ENCODE results near the gene KCNIP1. TPM values are rescaled to one million over a fixed set of nuclear protein-coding genes. Genes with fewer than 3 reads are reported as not detected.

The KCNIP1 gene
- total and polyA plus RNA-seq, 10 of the 15 experiments (the other 5 are each of a cell fraction or from before 2014, with no cell fraction given): not detected

- H3K36me3 ChIP-seq (ENCODE audit: control insufficient read depth in 2 of 2, insufficient read depth in 2 of 2, low read length in 1 of 2): no peaks in the 10 kb centered on the region
- no peaks in the 10 kb centered on the region for H3K27me3 ChIP-seq (replicated peaks in 1 of 2; ENCODE audit: control insufficient read depth in 2 of 2, insufficient read depth in 2 of 2, low read length in 1 of 2)
- H3K4me3 ChIP-seq: no peak overlapping the region
- ChIA-PET RAD21 (ENCODE audit: unreplicated experiment) (no interaction called here), SMC1A (ENCODE audit: uncharacterized antibody, unreplicated experiment) (no interaction called here), CTCF (interaction anchor here (1.2 kb wide), 1 partner anchor 19 kb away, joined by 3 read pairs; no protein-coding TSS in a partner anchor), POLR2A (no interaction called here)
- in situ Hi-C loops (cut with MboI) (no loop called here), intact Hi-C loops (cut with micrococcal nuclease; ENCODE audit: unreplicated experiment) (loop anchor here (2.0 kb wide), 1 partner anchor 30 kb away; no protein-coding TSS in a partner anchor)
- ATAC-seq (peak; percentile 42; the same call in 1 of the 3 replicates), FAIRE-seq (no peak), DNase-seq (ENCODE audit: low read depth, low spot score) (no peak)
- no peaks in the 10 kb centered on the region for H4K20me1 ChIP-seq (ENCODE audit: control insufficient read depth, insufficient read depth)
- no peak overlapping the region for H3K9ac ChIP-seq (ENCODE audit: control insufficient read depth, insufficient read depth, low read length)
- no peak overlapping the region for H3K4me2 ChIP-seq (ENCODE audit: control insufficient read depth, insufficient read depth)
- no peaks in the 10 kb centered on the region for H3K9me3 ChIP-seq (replicated peaks; ENCODE audit: control insufficient read depth, insufficient read depth, low read length)
- TF ChIP-seq ZBTB33 (IDR thresholded peaks at IDR 0.05) (no peak), CTCF (IDR thresholded peaks at IDR 0.05 in 2 of 3, conservative IDR thresholded peaks at IDR 0.05 in 1 of 3; ENCODE audit: control insufficient read depth in 2 of 3, extremely low read depth in 1 of 3, insufficient read depth in 1 of 3, low read depth in 3 of 3, low read length in 3 of 3) (peak in 1 of 3 experiments; percentile 18; a peak in 1 of 6 replicates)
- no TSS peak for BruUV-seq (replicated peaks)
- 1% methylated on average over 5 of the region's 5 CpGs for WGBS (ENCODE audit: insufficient coverage, insufficient replicate concordance, low lambda C conversion rate, missing lambda C conversion rate)
- H3K4me1 ChIP-seq (ENCODE audit: control insufficient read depth, insufficient read depth, low read length): peaks cover 8% of the 10 kb centered on the region
- no peaks in the 10 kb centered on the region for H3K79me2 ChIP-seq (ENCODE audit: control insufficient read depth, insufficient read depth, low read length)
- H2AFZ ChIP-seq (ENCODE audit: control insufficient read depth, low read depth, low read length): no peak overlapping the region
- no peak overlapping the region for H3K27ac ChIP-seq (ENCODE audit: control insufficient read depth, insufficient read depth)
Observed at GRCh38 chr5:170774831-170775230, 271.0 kb downstream of the KCNIP1 start.

- no peak for DNase-seq (ENCODE audit: low read depth, low spot score)
- TF ChIP-seq MTA2 (IDR thresholded peaks at IDR 0.05; ENCODE audit: low read depth): no peak
- no peak for TF ChIP-seq MAX (IDR thresholded peaks at IDR 0.05; ENCODE audit: low read depth, low read length)
- no peak for TF ChIP-seq ZNF592 (IDR thresholded peaks at IDR 0.05)
- 0% methylated on average over 1 of the region's 1 CpG for WGBS (ENCODE audit: insufficient coverage, insufficient replicate concordance, low lambda C conversion rate, missing lambda C conversion rate)
- no peaks in the 10 kb centered on the region for H3K4me1 ChIP-seq (ENCODE audit: control insufficient read depth, insufficient read depth, low read length)
- H3K79me2 ChIP-seq (ENCODE audit: control insufficient read depth, insufficient read depth, low read length): no peaks in the 10 kb centered on the region
- SMC1A ChIA-PET (ENCODE audit: uncharacterized antibody, unreplicated experiment): no interaction called here
- FAIRE-seq: no peak
- in situ Hi-C loops (cut with MboI): no loop called here
- H2AFZ ChIP-seq (ENCODE audit: control insufficient read depth, low read depth, low read length): no peak overlapping the region
- no peak overlapping the region for H3K9ac ChIP-seq (ENCODE audit: control insufficient read depth, insufficient read depth, low read length)
- no peak overlapping the region for H3K4me3 ChIP-seq
- intact Hi-C loops (cut with micrococcal nuclease; ENCODE audit: unreplicated experiment): no loop called here
- H4K20me1 ChIP-seq (ENCODE audit: control insufficient read depth, insufficient read depth): no peaks in the 10 kb centered on the region
- no TSS peak for BruUV-seq (replicated peaks)
- CTCF ChIA-PET: no interaction called here
- no peak overlapping the region for H3K27ac ChIP-seq (ENCODE audit: control insufficient read depth, insufficient read depth)
- no peak for ATAC-seq
- no peak overlapping the region for H3K4me2 ChIP-seq (ENCODE audit: control insufficient read depth, insufficient read depth)
- RAD21 ChIA-PET (ENCODE audit: unreplicated experiment): no interaction called here
- POLR2A ChIA-PET: no interaction called here
- H3K27me3 ChIP-seq (replicated peaks in 1 of 2; ENCODE audit: control insufficient read depth in 2 of 2, insufficient read depth in 2 of 2, low read length in 1 of 2): peaks cover 0 to 2% of the 10 kb centered on the region in 2 experiments; a peak in 1 of 4 replicates
- H3K9me3 ChIP-seq (replicated peaks; ENCODE audit: control insufficient read depth, insufficient read depth, low read length): no peaks in the 10 kb centered on the region
- no peaks in the 10 kb centered on the region for H3K36me3 ChIP-seq (ENCODE audit: control insufficient read depth in 2 of 2, insufficient read depth in 2 of 2, low read length in 1 of 2)
Observed at GRCh38 chr5:170781946-170782345, 278.1 kb downstream of the KCNIP1 start.

All from GM12878 (cell line).